Prostate gland (tissue), 2 donors: ENCODE results near the gene TNNI2.

Source experiments
- CTCF ChIP-seq, 4 experiments: fragments of 200-600 bp in 2 of 4; fragments of 450-650 bp in 2 of 4; sonication (generic) in 2 of 4; IDR thresholded peaks; 1 replicate in 3 of 4; 2 replicates in 1 of 4; pipeline ENCODE4 v1.5.1; 2016 to 2019; ENCODE audit warnings: antibody characterized with exemption in 4 of 4, mild to moderate bottlenecking in 2 of 4, moderate library complexity in 2 of 4
- POLR2A ChIP-seq: fragments of 450-650 bp; IDR thresholded peaks from one replicate; pipeline ENCODE4 v1.6.1; 2016; ENCODE audit warnings: antibody characterized with exemption, mild to moderate bottlenecking
- POLR2AphosphoS5 ChIP-seq: sonication (generic); formaldehyde crosslinking; IDR thresholded peaks from one replicate; pipeline ENCODE4 v1.6.1; 2017; ENCODE audit warnings: antibody characterized with exemption

GRCh38 chr11:1888347-1888753 is 49.6 kb downstream of the TNNI2 start:
- TF ChIP-seq CTCF (IDR thresholded peaks at IDR 0.05) (no peak), POLR2A (no peak), POLR2AphosphoS5 (no peak)
